Fibroblast of mammary gland (primary cell): Measurements from ENCODE around the gene TMEM232.
A peak's percentile ranks its signal among the peaks of the same experiment; 100 is the strongest.
"Not testable (repeated sequence)": the region's sequence is repeated elsewhere in the genome, so short reads cannot be mapped to it uniquely, and the experiment has no call there.

Source experiments
- DNase-seq: peaks from one replicate; pipeline ENCODE4 v3.0.0-alpha.2; 2010; ENCODE audit warnings: low read depth
- H3K4me3 ChIP-seq: 2 replicates; pipeline ENCODE4 v1.5.1; 2011; ENCODE audit warnings: low read depth, mild to moderate bottlenecking, low read length, moderate library complexity; ENCODE audit not compliant: control insufficient read depth
- TF ChIP-seq, protein P1 (sequence below): conservative IDR thresholded peaks from 2 replicates; pipeline ENCODE4 v1.5.1; 2011; ENCODE audit warnings: low read depth, low read length, inconsistent platforms; ENCODE audit not compliant: control insufficient read depth, insufficient read depth

TMEM232 gene

DNA sequence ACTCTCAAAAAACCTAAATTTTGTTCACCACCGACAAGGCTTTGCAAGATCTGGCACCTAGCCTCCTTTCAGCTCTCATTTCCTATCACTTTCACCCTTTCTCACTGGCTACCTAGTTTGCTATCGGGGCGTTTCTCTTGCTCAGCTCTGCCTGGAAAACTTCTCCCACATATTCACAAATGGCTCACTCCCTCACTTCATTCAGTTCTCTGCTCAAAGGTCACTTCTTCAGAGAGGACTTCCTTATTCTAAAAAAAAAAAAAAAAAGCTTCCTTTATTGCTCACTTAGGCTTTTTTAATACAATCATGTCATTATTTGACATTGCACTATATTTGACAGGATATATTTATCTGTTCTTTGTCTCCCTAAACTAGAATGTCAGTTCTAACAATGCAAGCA, 10.3 kb upstream of the TMEM232 start:
- H3K4me3 ChIP-seq = no peak overlapping the region
- TF ChIP-seq, protein P1, sequence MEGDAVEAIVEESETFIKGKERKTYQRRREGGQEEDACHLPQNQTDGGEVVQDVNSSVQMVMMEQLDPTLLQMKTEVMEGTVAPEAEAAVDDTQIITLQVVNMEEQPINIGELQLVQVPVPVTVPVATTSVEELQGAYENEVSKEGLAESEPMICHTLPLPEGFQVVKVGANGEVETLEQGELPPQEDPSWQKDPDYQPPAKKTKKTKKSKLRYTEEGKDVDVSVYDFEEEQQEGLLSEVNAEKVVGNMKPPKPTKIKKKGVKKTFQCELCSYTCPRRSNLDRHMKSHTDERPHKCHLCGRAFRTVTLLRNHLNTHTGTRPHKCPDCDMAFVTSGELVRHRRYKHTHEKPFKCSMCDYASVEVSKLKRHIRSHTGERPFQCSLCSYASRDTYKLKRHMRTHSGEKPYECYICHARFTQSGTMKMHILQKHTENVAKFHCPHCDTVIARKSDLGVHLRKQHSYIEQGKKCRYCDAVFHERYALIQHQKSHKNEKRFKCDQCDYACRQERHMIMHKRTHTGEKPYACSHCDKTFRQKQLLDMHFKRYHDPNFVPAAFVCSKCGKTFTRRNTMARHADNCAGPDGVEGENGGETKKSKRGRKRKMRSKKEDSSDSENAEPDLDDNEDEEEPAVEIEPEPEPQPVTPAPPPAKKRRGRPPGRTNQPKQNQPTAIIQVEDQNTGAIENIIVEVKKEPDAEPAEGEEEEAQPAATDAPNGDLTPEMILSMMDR = no peak
- no peak for DNase-seq

DNA sequence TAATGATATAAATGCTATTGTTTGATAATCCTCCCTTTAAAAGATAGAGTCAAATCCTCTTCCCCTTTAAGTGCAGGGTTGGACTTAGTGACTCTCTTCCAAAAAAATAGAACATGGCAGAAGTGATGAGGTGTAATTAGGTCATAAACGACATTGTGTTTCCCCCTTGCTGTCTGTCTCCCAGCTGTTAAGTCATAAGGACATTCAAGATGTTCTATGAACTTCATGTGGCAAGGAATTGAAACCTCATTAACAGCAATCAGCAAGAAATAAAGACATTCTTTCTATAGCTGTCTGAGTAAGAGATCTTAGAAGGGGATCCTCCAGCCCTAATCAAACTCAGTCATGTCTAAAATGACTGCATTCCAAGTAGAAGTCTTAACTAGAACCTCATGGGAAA, 9.1 kb upstream of the TMEM232 start:
- DNase-seq = no peak
- TF ChIP-seq, protein P1 = no peak
- no peak overlapping the region for H3K4me3 ChIP-seq

DNA sequence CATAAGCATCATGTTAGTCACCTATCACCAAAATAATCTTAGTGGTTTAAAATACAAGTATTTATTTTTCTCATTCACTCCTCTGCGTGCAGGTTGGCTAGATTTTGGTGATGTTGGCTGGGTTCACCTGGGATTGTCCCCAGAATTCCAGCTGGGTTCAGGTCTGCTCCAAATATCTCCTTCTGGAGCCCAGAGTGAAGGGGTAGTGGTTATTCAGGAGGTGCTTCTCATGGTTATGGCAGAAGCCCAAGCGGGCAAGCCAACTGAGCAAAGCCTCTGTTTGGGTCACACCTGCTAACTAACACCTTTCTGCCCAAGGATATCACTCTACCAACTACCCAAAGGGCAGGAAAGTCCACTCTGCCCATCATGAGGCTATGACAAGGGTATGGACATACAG, 7.6 kb upstream of the TMEM232 start:
- TF ChIP-seq, protein P1 = no peak
- DNase-seq = no peak
- no peak overlapping the region for H3K4me3 ChIP-seq

DNA sequence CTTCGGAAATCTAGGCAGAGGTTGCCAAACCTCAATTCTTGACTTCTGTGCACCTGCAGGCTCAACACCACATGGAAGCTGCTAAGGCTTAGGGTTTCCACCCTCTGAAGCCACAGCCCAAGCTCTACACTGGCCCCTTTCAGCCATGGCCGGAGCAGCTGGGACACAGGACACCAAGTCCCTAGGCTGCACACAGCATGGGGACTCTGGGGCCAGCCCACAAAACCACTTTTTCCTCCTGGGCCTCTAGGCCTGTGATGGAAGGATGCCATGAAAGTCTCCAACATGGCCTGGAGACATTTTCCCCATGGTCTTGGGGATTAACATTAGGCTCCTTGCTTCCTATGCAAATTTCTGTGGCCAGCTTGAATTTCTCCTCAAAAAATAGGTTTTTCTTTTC, 5.0 kb upstream of the TMEM232 start:
- not testable (repeated sequence) for H3K4me3 ChIP-seq, DNase-seq

DNA sequence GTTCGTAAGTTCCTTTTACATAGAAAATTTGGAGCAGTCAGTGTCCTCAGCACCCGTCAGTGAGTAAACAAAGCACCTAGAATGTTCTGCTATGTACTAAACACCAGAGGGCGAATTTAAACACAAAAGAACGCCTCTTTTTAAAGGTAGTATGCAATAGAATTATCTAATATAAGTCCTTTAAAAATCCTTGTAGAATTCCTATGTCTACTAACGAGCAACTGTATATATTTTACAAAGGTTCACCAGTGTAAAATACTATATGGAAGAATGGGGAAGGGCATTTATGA, 499 bp upstream of the TMEM232 start:
- TF ChIP-seq, protein P1 = peak; percentile 23
- H3K4me3 ChIP-seq = peak overlapping the region; percentile 48
- peak; percentile 15 for DNase-seq

DNA sequence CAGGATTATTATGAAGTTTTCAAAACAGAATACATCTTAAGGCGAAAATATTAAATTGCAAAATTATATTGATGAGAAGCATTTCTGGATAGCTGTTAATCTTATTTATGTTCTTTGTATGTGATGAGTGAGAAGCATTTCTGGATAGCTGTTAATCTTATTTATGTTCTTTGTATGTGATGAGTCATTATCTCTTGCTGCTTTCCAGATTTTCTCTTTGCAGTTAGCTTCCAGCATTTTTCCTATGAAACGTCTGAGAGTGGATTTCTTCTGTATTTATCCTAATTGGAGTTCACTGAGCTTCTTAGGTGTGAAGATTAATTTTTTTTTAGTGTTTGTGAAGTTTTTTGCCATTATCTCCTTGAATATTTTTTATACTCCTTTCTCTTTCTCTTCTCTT, 8.2 kb downstream of the TMEM232 start:
- peak; percentile 43 for DNase-seq
- TF ChIP-seq, protein P1 = no peak
- H3K4me3 ChIP-seq = no peak overlapping the region

DNA sequence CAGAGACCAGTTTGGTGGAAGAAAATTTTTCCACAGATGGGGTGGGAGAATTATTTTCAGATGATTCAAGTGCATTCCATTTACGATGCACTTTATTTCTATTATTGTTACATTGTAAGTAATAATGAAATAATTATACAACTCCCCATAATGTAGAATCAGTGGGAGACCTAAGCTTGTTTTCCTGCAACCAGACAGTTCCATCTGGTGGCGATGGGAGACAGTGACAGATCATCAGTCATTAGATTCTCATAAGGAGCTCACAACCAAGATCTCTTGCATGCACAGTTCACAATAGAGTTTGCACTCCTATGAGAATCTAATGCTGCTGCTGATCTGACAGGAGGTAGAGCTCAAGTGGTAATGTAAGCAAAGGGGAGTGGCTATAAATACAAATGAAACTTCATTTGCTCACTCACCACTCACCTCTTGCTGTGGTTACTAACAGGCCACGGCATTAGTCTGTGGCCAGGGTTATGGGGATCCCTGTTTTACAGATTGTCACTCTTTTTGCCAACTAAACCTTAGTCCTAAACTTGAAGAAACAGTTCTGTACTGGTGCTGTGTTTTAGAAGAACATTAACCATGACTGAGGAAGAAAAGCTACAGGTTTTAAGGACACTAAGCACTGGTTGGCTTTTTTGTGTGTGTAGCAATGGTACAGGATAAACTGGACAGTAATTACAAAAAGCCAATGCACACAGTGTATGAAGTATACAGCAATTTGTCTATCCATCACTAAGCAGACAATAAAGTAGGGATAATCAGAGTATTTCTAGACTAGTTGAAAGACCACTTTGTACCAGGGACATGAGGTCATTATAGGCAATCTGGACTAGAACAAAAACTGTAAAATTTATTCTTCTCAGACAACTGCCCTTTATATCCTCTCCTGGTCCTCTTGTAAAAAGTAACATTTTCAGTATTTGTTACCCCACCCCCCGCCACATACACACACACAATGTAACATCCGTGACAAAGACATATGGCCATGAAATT, 9.9 kb downstream of the TMEM232 start:
- no peak overlapping the region for H3K4me3 ChIP-seq
- no peak for DNase-seq
- TF ChIP-seq, protein P1 = no peak
